Peyer's patch (tissue), 4 donors: ENCODE results near the gene TRAFD1. TPM values are rescaled to one million over a fixed set of nuclear protein-coding genes. Genes with fewer than 3 reads are reported as not detected.
"Not testable (repeated sequence)": the region's sequence is repeated elsewhere in the genome, so short reads cannot be mapped to it uniquely, and the experiment has no call there.

Experiments
- DNase-seq, 3 donors: peaks; one replicate each; pipeline ENCODE4 v3.0.0-alpha.2; 2017 to 2019
- H3K27ac ChIP-seq, 4 donors: fragments of 200-600 bp; sonication (generic); one replicate each; pipeline ENCODE4 v1.5.1; 2016 to 2019
- H3K27me3 ChIP-seq, 2 donors: fragments of 200-600 bp; sonication (generic); one replicate each; pipeline ENCODE4 v1.5.1; 2019
- H3K36me3 ChIP-seq, 3 donors: fragments of 200-600 bp; sonication (generic); one replicate each; pipeline ENCODE4 v1.5.1; 2016 to 2019
- H3K4me1 ChIP-seq, 4 donors: fragments of 200-600 bp; sonication (generic); one replicate each; pipeline ENCODE4 v1.5.1; 2016 to 2019
- H3K4me3 ChIP-seq, 4 donors: fragments of 200-600 bp; sonication (generic); 1 replicate in 3 of 4; 2 replicates in 1 of 4; pipeline ENCODE4 v1.5.1; 2016 to 2019; ENCODE audit warnings: mild to moderate bottlenecking in 1 of 4
- H3K9me3 ChIP-seq, 4 donors: fragments of 200-600 bp; sonication (generic); one replicate each; pipeline ENCODE4 v1.5.1; 2016 to 2019; ENCODE audit warnings: mild to moderate bottlenecking in 1 of 4
- CTCF ChIP-seq, 6 experiments: fragments of 450-650 bp in 4 of 6; fragments of 200-600 bp in 2 of 6; sonication (generic) in 1 of 6; IDR thresholded peaks; one replicate each; pipeline ENCODE4 v1.5.1; 2017 to 2019; ENCODE audit warnings: antibody characterized with exemption in 6 of 6, mild to moderate bottlenecking in 3 of 6, moderate library complexity in 1 of 6
- POLR2A ChIP-seq, 2 donors: fragments of 450-650 bp; IDR thresholded peaks; one replicate each; pipeline ENCODE4 v1.5.1; 2017; ENCODE audit warnings: antibody characterized with exemption in 2 of 2, mild to moderate bottlenecking in 2 of 2, moderate library complexity in 2 of 2
- total RNA-seq, 4 donors: library from RNA; depleted of rRNA; stranded (reverse); fragments of >200 nt; gene quantifications; one replicate each; pipeline ENCODE4 v1.1.0, GENCODE V29; 2016

Gene TRAFD1
- total RNA-seq, 4 donors from 2014 or later, result 19.4 to 95.7 (median 30.5) TPM

GRCh38 chr12:112105891-112106290 is 19.5 kb upstream of the TRAFD1 start:
- H3K27me3 ChIP-seq, result no peaks in the 10 kb centered on the region
- DNase-seq, result no peak
- H3K4me1 ChIP-seq, result peaks cover 0 to 26% (median 2%) of the 10 kb centered on the region in 4 donors
- TF ChIP-seq POLR2A (IDR thresholded peaks at IDR 0.05) (no peak), CTCF (IDR thresholded peaks at IDR 0.05) (no peak)
- H3K36me3 ChIP-seq, result peaks cover 0 to 6% (median 0%) of the 10 kb centered on the region in 3 donors
- H3K9me3 ChIP-seq, result no peaks in the 10 kb centered on the region
- H3K27ac ChIP-seq, result no peak overlapping the region
- no peak overlapping the region for H3K4me3 ChIP-seq

- peak overlapping the region; percentile 57 to 94 (median 90) for H3K4me3 ChIP-seq
- peaks cover 0 to 26% (median 2%) of the 10 kb centered on the region in 4 donors for H3K4me1 ChIP-seq
- TF ChIP-seq POLR2A (IDR thresholded peaks at IDR 0.05), result no peak
- TF ChIP-seq CTCF (IDR thresholded peaks at IDR 0.05), result no peak
- DNase-seq, result peak in 2 of 3 donors; percentile 48 to 52
- no peaks in the 10 kb centered on the region for H3K9me3 ChIP-seq
- peak overlapping the region; percentile 86 to 98 (median 94) for H3K27ac ChIP-seq
- no peaks in the 10 kb centered on the region for H3K36me3 ChIP-seq
- H3K27me3 ChIP-seq, result no peaks in the 10 kb centered on the region
Measured at GRCh38 chr12:112107306-112108201, 17.8 kb upstream of the TRAFD1 start.

GRCh38 chr12:112108202-112109079 is 16.9 kb upstream of the TRAFD1 start, which contains the start of gene NAA25:
Gene NAA25, minus strand, starts transcription at chr12:112108783. Its CDS starts 10 bp downstream, at chr12:112108773.
- TF ChIP-seq CTCF (IDR thresholded peaks at IDR 0.05), result peak in 1 of 6 experiments; percentile 22
- TF ChIP-seq POLR2A (IDR thresholded peaks at IDR 0.05), result no peak
- Histone ChIP-seq H3K27me3 (no peaks in the 10 kb centered on the region), H3K27ac (peak within 1 kb of the TSS; percentile 86 to 98 (median 94)), H3K36me3 (no peaks in the 10 kb centered on the region), H3K4me3 (peak within 1 kb of the TSS; percentile 57 to 94 (median 90)), H3K9me3 (no peaks in the 10 kb centered on the region), H3K4me1 (peaks cover 0 to 26% (median 2%) of the 10 kb centered on the region in 4 donors)
- DNase-seq, result peak; percentile 84 to 93 (median 92)

- not testable (repeated sequence) for H3K9me3 ChIP-seq, H3K27ac ChIP-seq, H3K36me3 ChIP-seq, H3K4me3 ChIP-seq, H3K27me3 ChIP-seq
- DNase-seq, result peak in 1 of 3 donors; percentile 39
- peaks cover 0 to 27% (median 2%) of the 10 kb centered on the region in 4 donors for H3K4me1 ChIP-seq
Measured at GRCh38 chr12:112110787-112111662, 14.3 kb upstream of the TRAFD1 start.

- Histone ChIP-seq H3K27me3 (no peaks in the 10 kb centered on the region), H3K27ac (no peak overlapping the region), H3K4me3 (no peak overlapping the region), H3K36me3 (no peaks in the 10 kb centered on the region), H3K4me1 (peaks cover 0 to 28% (median 2%) of the 10 kb centered on the region in 4 donors), H3K9me3 (no peaks in the 10 kb centered on the region)
- DNase-seq, result peak in 1 of 3 donors; percentile 42
- TF ChIP-seq POLR2A (IDR thresholded peaks at IDR 0.05), result no peak
- no peak for TF ChIP-seq CTCF (IDR thresholded peaks at IDR 0.05)
Measured at GRCh38 chr12:112111931-112112330, 13.4 kb upstream of the TRAFD1 start.
